Muscle layer of colon (tissue), 2 donors: Measurements from ENCODE around the gene KCNN3.

Experiments
- H3K27ac ChIP-seq: one replicate; pipeline ENCODE4 v1.7.0; 2013; ENCODE audit warnings: low read depth, mild to moderate bottlenecking, low read length, moderate library complexity
- H3K27me3 ChIP-seq, 2 donors: one replicate each; pipeline ENCODE4 v1.7.0; 2013; ENCODE audit warnings: low read length in 2 of 2, mild to moderate bottlenecking in 2 of 2; ENCODE audit not compliant: insufficient read depth in 2 of 2, control insufficient read depth in 1 of 2
- H3K36me3 ChIP-seq: one replicate; pipeline ENCODE4 v1.7.0; 2013; ENCODE audit warnings: mild to moderate bottlenecking, low read length; ENCODE audit not compliant: insufficient read depth
- H3K4me1 ChIP-seq: one replicate; pipeline ENCODE4 v1.7.0; 2013; ENCODE audit warnings: mild to moderate bottlenecking, low read length; ENCODE audit not compliant: insufficient read depth
- H3K4me3 ChIP-seq, 2 donors: one replicate each; pipeline ENCODE4 v1.7.0; 2013; ENCODE audit warnings: low read length in 2 of 2, low read depth in 1 of 2, mild to moderate bottlenecking in 1 of 2, moderate library complexity in 1 of 2
- H3K9ac ChIP-seq: one replicate; pipeline ENCODE4 v1.7.0; 2013; ENCODE audit warnings: low read length
- H3K9me3 ChIP-seq: one replicate; pipeline ENCODE4 v1.7.0; 2013; ENCODE audit warnings: mild to moderate bottlenecking, low read length
- donor health status: abdominal sarcoma.
- donor health status: Adenocarcinoma of cecum.

KCNN3 gene

GRCh38 chr1:154780541-154780940 lies 89.5 kb downstream of the KCNN3 start:
- H3K36me3 ChIP-seq: peaks cover 4% of the 10 kb centered on the region
- no peak overlapping the region for H3K27ac ChIP-seq
- H3K9me3 ChIP-seq: no peaks in the 10 kb centered on the region
- H3K4me1 ChIP-seq: no peaks in the 10 kb centered on the region
- no peak overlapping the region for H3K9ac ChIP-seq
- no peaks in the 10 kb centered on the region for H3K27me3 ChIP-seq
- H3K4me3 ChIP-seq: no peak overlapping the region

DNA sequence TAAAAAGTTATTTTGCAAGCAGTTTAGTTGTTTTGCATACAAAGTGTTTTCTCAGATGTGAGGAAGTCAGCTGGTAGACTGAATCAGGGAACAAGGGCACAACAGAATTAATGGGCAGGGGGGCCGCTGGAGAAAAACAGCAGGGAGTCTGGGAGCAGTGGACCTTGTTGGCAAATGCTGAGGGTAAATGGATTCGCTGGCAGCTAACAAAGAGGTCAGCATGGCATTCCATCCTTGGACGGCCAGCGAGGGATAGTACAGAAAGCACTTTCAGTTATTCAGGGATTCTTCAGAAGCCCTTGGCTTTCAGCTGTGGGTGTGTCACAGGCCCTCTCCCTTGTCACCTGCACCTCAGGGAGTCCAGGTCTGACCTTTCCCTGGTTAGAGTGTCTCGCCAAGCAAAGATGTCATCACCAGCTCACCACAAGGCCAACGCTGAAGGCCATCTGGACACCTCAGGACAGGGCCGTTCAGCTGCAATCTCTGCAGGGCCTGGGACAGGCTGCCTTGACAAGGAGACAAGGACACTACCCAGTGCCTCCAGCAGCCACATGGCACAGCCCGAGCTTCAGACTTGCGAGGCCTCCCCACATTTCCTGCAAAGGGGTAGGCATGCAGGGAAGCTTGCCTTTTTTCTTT lies 90.4 kb downstream of the KCNN3 start:
- no peaks in the 10 kb centered on the region for H3K9me3 ChIP-seq
- H3K36me3 ChIP-seq: peaks cover 4% of the 10 kb centered on the region
- no peak overlapping the region for H3K27ac ChIP-seq
- H3K4me1 ChIP-seq: no peaks in the 10 kb centered on the region
- no peak overlapping the region for H3K4me3 ChIP-seq
- H3K9ac ChIP-seq: no peak overlapping the region
- H3K27me3 ChIP-seq: no peaks in the 10 kb centered on the region

DNA sequence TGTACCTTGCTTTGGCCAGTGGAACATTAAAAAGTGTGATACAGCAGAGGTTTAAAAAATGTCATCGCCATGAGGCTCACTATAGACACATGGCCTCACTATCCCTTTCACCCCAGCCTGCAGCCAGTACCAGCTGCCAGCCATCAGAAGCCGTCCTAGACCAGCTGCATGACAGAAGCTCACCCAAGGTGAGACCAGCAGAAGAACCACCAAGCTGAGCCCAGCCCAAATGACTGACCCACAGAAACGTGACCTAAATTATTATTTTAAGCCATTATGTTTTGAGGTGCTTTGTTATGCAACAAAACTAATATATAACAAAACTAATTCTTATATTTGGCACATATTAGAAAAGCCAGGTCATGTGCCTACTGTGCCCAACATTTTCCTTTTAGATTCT lies 91.1 kb downstream of the KCNN3 start:
- H3K9ac ChIP-seq: no peak overlapping the region
- no peak overlapping the region for H3K27ac ChIP-seq
- no peaks in the 10 kb centered on the region for H3K27me3 ChIP-seq
- H3K4me3 ChIP-seq: no peak overlapping the region
- H3K9me3 ChIP-seq: no peaks in the 10 kb centered on the region
- H3K36me3 ChIP-seq: peaks cover 4% of the 10 kb centered on the region
- no peaks in the 10 kb centered on the region for H3K4me1 ChIP-seq

GRCh38 chr1:154778275-154778674 lies 91.8 kb downstream of the KCNN3 start:
- H3K36me3 ChIP-seq: peaks cover 4% of the 10 kb centered on the region
- H3K4me3 ChIP-seq: no peak overlapping the region
- no peak overlapping the region for H3K9ac ChIP-seq
- H3K27ac ChIP-seq: no peak overlapping the region
- no peaks in the 10 kb centered on the region for H3K9me3 ChIP-seq
- no peaks in the 10 kb centered on the region for H3K4me1 ChIP-seq
- H3K27me3 ChIP-seq: no peaks in the 10 kb centered on the region

DNA sequence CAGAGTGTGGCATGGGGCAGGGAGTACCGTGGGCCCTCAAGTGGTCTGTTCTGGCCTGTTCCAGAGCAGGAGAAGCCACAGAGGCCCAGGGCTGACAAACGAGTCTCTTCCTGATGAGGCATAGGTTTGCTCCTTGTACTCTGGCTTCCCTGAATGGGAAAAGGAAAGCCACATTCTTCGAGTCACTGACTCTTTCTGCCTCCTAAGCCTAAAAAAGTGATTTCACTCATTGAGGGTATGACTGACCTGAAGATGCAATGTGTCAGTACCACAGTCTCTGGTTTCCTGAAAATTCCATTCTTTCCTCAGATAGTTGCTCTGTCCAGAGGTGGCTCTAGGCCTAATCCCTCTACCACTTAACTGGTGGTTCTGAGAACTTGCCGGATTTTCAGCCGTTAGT lies 92.3 kb downstream of the KCNN3 start:
- H3K4me3 ChIP-seq: no peak overlapping the region
- peaks cover 4% of the 10 kb centered on the region for H3K36me3 ChIP-seq
- no peak overlapping the region for H3K9ac ChIP-seq
- H3K27me3 ChIP-seq: no peaks in the 10 kb centered on the region
- H3K4me1 ChIP-seq: no peaks in the 10 kb centered on the region
- no peaks in the 10 kb centered on the region for H3K9me3 ChIP-seq
- no peak overlapping the region for H3K27ac ChIP-seq

DNA sequence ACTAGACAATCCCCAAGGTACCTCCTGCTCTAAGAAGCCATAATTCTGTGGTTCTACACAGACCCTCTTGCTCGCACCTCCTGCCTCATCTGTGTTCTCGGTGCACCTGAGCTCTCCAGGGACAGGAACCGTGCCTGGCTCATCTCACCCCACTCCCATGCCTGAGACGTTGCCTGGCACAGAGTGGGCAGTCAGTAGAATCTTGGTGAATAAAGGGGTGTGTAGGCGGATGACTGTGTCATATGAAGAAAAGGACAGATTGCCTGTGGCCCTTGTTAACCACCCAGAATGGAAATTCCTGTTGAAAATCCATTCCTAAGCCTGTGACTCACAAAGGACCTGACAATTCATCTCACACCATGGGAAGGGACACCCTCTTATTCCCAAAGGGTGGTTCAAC lies 92.9 kb downstream of the KCNN3 start:
- Histone ChIP-seq H3K27me3 (no peaks in the 10 kb centered on the region), H3K9ac (no peak overlapping the region), H3K36me3 (peaks cover 4% of the 10 kb centered on the region), H3K9me3 (no peaks in the 10 kb centered on the region), H3K4me3 (no peak overlapping the region), H3K27ac (no peak overlapping the region), H3K4me1 (no peaks in the 10 kb centered on the region)

- H3K9me3 ChIP-seq: no peaks in the 10 kb centered on the region
- H3K4me3 ChIP-seq: no peak overlapping the region
- no peak overlapping the region for H3K9ac ChIP-seq
- peaks cover 4% of the 10 kb centered on the region for H3K36me3 ChIP-seq
- H3K4me1 ChIP-seq: no peaks in the 10 kb centered on the region
- H3K27ac ChIP-seq: no peak overlapping the region
- no peaks in the 10 kb centered on the region for H3K27me3 ChIP-seq
These were observed 94.2 kb downstream of the KCNN3 start for GRCh38 chr1:154775621-154776605.

GRCh38 chr1:154774175-154774855 lies 95.8 kb downstream of the KCNN3 start:
- H3K9ac ChIP-seq: no peak overlapping the region
- no peaks in the 10 kb centered on the region for H3K4me1 ChIP-seq
- H3K27me3 ChIP-seq: no peaks in the 10 kb centered on the region
- no peaks in the 10 kb centered on the region for H3K36me3 ChIP-seq
- no peak overlapping the region for H3K4me3 ChIP-seq
- no peaks in the 10 kb centered on the region for H3K9me3 ChIP-seq
- H3K27ac ChIP-seq: no peak overlapping the region

DNA sequence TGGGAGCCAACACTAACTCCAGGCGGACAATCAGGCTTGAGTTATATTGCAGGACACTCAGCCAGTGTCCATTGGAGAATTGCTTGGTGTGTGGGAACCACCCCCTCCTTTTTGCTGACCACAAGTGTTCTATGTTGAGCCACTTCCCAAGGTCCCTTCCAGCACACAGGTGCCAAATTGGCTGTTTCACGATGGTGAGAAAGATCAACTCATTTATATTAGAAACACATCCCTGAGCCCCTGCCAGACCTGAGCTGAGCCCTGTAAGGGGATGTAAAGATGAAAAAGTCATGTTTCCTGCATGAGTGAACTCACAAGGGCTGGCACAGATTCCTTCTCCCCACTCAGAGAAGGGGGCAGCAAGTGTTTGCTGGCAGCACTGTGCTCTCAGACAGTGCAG lies 96.5 kb downstream of the KCNN3 start:
- Histone ChIP-seq H3K9me3 (no peaks in the 10 kb centered on the region), H3K27ac (no peak overlapping the region), H3K27me3 (no peaks in the 10 kb centered on the region), H3K4me3 (no peak overlapping the region), H3K9ac (no peak overlapping the region), H3K36me3 (no peaks in the 10 kb centered on the region), H3K4me1 (peaks cover 5% of the 10 kb centered on the region)

GRCh38 chr1:154772606-154773506 lies 97.2 kb downstream of the KCNN3 start:
- Histone ChIP-seq H3K27me3 (no peaks in the 10 kb centered on the region), H3K36me3 (no peaks in the 10 kb centered on the region), H3K4me1 (peaks cover 12% of the 10 kb centered on the region), H3K9me3 (no peaks in the 10 kb centered on the region), H3K9ac (no peak overlapping the region), H3K27ac (no peak overlapping the region), H3K4me3 (no peak overlapping the region)

DNA sequence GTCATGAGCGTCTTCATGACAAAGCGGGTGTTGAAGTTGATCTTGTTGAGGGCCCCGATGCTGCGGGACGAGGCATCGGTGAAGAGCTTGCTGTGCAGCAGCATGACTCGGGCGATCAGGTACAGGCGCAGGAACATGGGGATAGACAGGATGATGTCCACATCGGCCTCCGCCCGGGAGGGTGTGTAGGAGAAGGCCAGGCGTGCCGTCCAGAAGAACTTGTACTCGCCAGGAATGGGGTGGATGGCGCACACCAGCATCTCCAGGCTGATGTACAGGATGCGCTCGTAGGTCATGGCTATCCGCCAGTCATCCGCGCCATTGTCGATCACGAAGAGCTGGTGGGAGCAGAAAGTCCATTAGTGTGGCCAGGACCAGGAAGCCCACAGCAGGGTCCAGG lies 98.0 kb downstream of the KCNN3 start:
- H3K27ac ChIP-seq: no peak overlapping the region
- no peaks in the 10 kb centered on the region for H3K36me3 ChIP-seq
- no peaks in the 10 kb centered on the region for H3K9me3 ChIP-seq
- H3K9ac ChIP-seq: no peak overlapping the region
- no peaks in the 10 kb centered on the region for H3K27me3 ChIP-seq
- peaks cover 20% of the 10 kb centered on the region for H3K4me1 ChIP-seq
- H3K4me3 ChIP-seq: no peak overlapping the region
